A204.1 (cell line): ENCODE data around the gene TRIP11.

ENCODE experiments used
- FAIRE-seq: peaks from 2 replicates; lab custom pipeline; 2012; peaks lifted over from hg19 to GRCh38; lab: Jason Lieb, UNC

TRIP11 gene

DNA sequence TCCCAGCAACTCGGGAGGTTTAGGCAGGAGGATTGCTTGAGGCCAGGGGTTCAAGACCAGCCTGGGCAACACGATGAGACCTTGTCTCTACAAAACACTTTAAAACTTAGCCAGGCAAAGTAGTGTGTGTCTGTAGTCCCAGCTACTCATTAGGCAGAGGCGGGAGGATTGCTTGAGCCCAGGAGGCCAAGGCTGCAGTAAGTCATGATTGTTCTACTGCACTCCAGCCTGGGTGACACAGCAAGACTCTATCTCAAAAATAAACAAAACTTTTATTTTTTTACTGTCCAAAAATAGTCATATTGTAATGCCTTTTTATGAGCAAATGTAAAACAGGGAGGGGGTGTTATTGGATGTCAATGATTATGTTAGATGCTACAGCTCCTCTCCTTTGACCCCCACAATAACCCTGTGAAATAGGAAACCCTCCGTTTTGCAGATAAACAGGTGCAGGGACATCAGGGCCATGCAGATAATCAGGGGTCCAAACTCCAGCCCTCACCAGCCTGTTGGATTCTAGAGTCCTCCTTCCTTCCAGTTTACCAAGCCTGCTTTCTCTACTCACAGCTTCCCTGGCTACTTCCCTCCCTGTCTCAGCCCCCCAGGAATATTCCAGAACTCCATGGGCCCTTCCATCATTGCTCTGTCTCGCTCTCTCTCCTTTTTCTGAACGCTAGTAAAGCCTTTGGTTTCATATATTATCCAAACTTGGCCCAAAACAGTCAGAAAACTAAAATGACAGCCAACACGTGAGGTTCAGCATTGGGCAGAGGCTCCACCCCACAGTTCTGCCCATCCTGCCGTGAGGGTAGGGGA is 86.5 kb downstream of the TRIP11 start:
- no peak for FAIRE-seq

DNA sequence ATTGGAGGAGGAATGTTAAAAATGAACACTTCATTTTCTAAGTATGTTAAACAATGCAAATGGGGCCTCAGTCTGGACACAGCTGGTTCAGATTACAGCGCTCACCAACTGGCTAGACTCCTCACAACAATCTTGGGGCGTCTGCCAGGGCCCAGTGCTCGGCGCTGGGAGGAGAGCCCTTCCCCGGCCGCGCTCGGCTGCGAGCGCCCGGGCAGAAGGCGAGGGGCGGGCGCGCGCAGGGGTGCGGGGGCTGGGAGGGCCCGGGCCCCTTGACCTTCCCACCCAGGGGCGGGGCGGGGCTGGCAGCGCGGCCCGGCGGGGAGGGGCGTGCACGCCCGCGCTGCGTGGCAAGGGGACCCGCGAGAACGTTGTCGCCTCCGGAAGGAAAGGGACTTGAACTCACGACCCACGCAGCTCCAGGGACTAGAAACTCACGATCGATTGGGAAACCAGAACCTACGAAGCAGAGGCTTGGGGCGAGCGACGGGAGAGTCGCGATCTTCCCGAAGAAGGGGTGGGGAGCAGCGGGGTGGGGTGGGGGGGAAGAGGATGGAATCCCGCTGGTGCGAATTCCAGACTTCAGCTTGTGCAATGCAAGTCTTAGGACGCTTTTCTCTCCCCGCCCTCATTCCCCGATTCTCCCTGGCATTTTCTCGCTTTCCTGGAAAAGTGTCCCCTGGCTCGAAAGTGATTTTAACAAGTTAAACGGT is 92.2 kb downstream of the TRIP11 start, which contains the start of gene FBLN5:
FBLN5 (minus strand) TSS at position 220 of the 710 bp plus-strand sequence. CDS start 465 bp downstream, outside the sequence.
- no peak for FAIRE-seq

DNA sequence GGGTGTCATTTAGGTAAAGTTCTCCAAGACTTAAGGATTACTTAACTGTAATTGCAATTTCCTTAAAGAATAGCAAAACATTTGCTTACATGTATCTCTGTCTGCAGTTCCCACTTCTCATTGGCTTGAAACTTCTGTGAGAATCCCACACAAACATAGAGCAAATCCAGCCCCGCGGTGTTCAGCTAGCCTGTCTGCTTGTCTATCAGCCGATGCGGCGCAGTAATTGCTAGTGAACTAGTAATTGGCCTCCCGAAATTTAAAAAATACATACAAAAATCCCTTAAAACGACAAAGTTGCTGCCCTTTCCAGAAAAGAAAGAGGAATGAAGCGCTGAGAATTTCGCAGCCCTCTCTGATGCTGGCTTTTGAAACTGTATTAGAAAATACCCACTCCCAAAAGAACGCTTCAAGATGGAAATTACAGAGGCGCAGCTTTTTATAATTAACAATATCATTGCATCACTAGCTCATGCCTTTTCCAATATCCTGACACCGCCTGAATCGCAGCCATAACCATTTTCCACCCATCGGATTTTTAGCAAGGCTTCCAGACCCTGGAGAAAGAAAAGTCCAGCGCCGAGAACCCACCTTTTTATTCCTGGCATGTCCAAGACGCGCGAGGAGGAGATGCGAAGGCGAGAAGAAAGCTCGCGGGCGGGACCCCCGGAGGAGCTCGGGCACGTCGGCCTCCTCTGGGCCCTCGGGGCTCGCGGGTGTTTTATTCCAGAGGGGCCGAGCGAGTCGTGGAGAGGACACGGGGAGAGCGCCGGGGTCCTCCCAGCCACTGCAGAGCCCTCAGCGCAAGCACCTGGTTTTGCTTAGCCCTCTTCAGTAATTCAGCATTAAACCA is 93.0 kb downstream of the TRIP11 start:
- FAIRE-seq, result no peak

DNA sequence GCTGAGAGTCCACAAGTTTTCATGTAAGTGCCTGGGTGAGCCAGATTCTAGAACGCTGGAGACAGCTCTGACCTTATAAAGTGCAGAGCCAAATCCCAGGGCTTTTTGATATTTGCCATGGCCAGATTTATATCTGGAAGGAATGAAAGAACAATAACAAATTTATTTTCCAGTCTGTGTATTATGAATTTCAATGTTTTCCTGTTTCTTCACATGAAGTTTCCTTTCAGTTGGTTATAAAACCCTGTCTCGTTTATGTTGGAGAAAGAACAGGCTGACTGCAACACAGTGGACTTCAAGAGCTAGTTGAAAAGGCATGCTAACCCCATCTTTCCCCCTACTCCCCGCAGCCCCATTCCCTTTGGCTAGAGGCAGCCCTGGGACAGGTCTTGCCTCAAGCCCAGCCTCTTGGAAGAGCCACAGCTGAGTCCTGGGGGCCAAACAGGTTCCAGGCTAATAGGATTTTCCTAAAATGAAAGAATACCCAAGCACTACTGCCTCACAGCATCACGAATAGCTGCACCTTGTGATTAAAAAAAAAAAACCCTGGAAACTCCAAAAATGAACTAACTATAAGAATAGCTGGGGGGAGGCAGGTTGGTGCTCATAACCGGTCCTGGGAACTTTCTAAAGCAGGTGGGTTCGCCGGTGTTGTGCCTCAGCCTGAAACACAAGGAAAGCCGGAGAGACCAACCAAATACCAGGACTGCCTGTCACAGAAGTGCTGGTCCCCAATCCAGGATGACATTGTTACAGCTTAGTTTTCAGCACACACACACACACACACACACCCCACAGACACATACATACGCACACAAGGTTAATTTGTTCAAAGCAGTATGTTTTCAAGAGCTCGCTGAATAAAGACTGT is 93.9 kb downstream of the TRIP11 start:
- no peak for FAIRE-seq

DNA sequence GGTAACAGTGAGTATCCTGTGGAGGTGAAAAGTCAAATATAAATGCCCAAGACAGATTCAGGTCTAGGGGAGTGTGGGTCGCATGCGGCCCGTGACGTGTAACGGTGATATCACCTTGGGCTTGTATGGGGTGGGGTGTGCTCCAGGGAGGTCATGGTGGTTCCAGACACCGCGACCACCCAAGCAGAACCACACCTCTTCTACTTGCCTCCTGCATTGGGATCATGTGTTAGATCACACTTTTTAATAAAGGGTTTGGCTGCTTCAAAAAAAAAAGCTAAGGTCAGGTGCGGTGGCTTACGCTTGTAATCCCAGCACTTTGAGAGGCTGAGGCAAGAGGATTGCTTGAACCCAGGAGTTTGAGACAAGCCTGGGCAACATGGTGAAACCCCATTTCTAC is 96.9 kb downstream of the TRIP11 start:
- no peak for FAIRE-seq

DNA sequence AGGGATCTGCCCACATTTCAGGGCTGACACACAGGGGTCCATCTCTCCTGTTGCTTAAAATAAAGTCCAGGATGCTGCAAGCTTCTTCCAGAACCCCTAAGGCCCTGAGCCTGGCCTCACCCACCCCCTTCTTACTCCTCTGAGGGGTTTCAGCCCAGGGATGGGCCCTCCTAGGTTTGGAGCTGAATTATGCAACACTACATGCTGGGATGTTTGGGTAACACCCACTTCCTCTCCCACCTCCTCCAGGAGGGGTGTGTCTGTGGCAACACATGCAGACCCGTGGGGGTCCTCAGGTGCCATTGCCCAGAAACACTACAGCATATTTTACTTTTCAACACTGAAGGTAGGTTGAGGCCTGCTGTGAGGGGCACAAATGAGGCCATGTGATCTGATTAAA is 97.7 kb downstream of the TRIP11 start:
- no peak for FAIRE-seq

DNA sequence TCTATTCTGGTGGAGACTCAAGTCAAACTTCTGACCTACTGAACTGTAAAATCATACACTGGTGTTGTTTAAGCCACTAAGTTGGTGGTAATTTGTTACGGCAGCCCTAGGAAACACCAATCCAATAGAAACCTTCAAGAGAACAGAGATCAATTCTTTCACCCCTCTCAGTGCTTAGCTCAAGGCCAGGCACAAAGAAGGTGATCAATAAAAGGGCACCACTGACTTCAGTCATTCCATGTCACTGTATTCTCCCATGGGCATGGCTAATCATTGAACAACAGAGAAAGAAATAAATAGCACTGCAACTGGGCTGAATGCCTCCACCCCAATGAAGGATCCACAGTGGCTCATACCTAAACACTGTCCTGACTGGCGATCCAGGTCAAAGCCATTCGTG is 99.7 kb downstream of the TRIP11 start:
- no peak for FAIRE-seq

DNA sequence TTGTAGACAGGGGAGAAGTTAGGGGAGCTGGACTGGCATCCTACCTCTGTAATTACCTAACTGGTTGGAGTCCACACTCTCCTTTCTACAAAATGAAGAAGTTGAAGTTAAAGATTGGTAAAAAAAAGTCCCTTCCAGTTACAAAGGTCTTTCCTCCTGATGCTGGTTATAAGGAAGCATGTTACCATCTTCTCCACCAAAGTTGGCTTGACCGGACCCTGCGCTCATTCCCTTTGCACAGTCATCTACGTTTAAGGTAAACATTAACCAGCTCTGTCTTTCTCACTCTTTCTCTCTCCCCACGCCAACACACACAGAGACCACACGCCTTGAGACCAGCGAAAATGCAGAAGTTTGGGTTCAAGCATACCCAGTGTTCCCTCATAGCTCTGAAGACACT is 104.3 kb downstream of the TRIP11 start:
- FAIRE-seq, result no peak

DNA sequence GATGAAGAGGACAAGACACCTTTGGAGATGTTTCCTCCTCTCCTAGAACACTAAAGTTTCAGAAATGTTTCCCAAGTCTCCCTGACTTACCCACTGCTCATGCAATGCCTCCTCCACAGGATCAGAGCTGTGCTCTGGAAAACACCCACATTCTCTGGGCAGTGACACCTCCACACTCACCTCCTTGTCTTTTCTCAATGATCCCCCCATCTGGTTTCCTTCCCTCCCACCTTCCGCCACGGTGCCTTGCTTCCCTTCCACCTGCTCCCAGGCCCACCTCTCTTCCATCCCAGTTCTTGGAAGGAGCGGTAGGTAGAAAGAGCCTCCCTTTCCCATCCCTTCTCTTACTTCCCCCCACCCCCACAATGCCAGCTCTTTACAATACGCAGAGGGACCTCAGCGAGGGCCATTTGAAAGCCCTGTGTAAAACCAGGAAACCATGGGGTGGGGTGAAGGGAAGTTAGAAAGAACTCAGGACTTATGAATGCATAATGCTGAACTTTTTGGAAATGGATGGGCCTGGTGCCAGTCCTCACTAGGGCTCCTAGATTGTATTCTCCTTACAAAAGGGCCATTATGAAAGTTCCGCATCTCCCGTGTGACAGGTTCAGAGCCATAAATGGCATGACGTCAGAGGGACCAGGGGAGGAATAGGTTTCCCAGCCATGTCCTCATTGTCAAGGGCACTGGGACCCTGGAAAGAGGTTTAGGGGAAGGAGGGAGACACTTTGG is 105.1 kb downstream of the TRIP11 start:
- FAIRE-seq, result no peak

DNA sequence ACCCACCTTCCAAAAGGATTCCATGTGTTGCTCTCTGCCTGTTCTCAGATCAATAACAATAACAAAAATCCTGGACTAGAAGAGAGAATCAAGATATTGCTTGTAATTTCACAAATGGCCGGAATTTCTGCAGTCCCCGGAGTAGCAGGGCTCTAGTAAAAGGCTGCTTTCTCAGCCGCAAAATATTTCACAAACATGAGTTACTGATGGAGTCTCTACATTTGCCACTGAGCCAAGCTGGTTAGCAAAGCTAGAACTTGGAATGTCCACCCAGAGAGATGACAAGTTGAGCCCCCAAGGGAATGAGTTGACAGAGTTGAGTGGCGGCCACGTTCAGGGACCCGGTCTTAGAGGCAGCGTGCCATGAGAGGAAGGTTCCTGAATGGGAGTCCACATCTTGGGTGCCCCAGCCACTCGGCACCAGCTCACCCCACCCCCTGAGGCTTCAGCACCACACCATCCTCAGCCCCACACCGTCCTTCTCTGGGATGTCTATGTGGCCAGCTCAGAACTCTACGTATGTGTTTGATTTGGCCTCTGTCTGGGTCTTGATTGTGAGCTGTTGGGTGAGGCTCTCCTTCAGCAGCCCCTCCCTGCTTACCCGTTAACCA is 108.3 kb downstream of the TRIP11 start:
- FAIRE-seq, result no peak

DNA sequence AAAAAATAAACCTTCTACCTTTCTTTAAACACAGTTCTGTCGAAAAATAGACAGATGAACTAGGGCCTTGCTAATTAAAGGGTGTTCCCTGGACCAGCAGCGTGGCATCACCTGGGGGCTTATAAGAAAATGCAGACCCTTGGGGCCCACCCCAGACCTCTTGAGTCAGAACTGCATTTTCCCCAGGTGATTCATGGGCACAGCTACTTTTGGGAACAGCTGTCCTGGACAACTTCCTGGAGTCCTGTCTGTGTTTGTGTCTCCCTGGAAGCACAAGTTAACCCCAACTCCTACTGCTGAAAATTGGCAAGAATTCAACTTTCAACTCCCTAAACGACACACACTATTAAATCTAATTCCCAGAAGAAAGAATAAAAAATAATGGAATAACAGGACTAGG is 110.2 kb downstream of the TRIP11 start:
- no peak for FAIRE-seq

DNA sequence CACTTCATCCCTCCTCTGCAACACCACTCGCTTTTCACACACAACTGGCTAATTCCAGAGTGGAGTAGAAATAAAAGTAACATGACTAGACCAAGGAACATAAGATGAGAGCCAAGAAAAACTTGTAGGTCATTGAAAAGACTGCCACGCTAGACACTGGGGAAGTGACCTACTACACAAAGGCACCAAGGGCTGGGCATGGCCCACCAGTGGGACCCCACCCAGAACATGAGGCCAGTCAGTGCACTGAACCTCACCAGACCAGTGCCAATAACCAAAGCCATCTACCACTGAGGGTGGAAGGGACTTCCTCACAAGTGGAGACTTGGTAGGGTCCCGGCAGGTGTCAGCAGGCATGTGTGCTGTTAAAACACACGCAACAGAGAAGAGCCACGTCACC is 112.1 kb downstream of the TRIP11 start:
- FAIRE-seq, result no peak

DNA sequence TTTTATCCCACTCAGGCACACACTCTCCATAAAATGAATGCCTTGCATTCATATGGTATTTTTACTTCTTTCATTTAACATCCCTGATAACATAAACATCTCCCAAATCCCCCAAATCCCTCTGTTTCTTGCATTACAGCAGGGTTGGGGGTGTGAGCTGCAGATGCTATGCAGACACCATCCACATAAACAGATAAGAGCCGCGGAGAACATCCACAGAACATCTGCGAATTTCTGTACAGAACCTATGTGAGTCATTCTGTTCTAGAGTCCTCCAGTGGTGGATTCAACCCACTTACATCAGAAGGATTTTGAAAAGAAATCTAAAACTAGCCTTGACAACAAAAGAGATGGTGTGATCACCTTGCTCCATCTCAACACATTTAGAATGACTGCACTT is 112.7 kb downstream of the TRIP11 start:
- FAIRE-seq, result no peak

DNA sequence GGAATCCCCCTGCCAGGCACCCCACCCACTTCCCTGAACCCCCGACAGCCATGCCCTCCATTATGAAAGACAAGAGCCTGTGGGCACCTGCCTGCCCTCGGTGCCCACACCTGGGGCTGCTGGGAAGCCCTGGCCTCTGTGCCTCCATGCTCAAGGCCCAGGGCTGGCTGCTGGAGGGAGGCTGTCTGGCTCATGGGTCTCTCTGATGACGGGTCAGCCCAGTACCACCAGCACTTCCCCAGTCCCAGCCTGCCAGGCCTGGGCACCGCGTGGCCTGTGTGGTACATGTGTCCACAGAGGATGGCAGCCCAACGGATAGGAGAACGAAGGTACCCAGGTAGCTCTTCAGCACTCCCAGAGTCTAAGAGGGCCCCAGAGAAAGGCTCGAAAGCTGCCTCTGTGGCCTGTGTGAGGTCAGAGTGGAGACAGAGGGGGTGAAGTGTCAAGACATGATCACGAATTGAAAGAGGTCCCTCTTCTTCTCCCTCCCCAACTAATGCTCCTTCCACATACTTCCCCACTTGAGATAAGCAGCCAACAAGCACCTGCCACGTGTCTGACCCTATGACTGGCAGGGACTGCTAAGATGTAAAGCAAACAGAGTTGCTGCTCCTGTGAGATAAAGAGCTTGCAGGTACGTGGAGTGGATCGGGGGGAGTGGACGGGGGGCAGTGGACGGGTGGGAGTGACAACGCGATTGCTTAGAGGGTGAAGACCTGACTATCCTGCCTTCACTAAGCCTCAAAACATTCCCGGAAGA is 113.5 kb downstream of the TRIP11 start:
- FAIRE-seq, result no peak

DNA sequence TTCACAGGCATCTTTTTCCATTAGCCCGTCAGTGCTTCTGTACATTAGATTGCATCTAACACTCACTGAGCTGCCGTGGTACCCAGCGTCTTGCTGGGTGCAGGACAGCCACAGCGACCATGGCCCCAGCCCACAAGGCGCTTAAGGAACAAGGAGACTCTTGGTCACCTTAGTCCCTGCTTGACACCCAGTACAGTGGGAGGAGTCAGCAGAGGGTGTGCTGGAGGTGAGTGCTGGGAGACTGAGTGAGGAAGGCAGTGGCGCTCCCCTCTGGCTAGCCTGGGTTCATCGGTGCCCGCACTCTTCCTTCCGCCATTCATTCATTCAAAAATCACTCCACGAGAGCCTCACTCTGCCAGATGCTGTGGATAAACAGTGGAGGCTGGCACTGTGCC is 114.1 kb downstream of the TRIP11 start:
- no peak for FAIRE-seq

DNA sequence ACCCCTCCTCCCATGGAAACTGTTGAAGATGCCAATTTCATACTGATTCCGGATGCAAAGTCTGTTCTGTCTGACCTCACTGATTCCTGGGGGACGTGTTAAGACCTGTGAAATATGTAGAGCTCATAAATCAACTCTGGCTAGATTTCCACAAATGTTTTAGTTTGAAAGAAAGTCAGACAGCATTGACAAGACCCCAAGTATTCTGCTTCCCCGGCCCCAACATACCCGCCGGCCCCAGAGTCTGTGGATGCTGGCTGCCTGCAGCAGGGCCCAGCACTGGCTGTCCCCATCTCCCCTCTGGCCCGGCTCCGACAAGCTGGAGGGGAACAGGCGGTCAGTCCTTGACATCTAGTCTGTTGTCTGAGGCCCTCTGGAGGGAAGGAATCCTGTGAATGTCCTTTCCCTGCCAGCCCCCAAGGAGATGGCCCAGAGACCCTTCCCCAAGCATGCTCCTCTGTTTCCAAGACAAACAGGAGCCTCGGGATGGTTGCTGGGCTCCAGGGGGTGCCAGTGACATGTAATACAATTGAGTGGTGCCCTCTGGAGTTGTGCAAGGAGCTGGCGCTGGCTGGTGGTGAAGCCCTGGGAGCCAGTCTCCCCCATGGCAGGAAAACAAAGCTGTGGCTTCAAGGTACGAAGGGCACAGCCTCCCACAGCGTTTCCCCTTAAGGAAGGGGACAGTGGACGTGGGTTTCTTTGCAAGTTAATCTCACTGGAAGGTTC is 114.7 kb downstream of the TRIP11 start:
- no peak for FAIRE-seq

DNA sequence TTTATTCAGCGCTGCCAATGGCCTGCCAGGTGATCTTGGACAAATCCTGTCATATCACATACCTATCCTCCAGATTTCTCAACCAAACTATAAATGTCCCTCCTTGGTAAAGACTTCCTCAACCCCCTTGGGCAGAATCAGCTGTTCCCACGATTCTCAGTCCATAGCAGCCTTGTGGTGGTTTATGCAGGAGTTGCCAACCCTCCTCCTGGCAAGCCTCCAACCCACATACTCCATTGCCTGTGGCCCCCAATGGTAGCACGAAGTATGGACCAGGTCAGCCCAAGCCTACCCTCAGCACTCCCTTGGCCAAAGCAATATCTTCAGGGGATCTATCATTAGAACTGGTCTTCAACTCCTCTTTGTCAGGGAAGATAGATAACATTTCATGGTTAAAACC is 119.3 kb downstream of the TRIP11 start:
- FAIRE-seq, result no peak

DNA sequence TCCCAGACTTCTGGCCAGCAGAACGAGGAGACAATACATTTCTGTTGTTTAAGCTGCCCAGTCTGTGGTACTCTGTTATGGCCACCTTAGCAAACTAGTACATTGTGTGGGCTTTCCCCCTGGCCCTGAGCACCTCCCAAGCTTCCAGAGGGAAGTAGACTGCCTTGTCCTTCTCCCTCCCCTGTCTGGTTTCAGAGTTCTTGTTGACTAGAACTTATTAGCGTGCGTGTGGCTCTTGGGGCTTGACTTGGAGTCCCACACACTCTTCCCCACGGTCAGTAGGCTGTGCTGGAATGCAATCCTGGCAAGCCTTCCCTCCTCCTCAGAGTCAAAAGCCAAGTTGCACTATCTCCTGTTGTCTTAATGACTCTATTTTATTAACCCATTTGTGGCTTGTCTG is 120.0 kb downstream of the TRIP11 start:
- FAIRE-seq, result no peak

DNA sequence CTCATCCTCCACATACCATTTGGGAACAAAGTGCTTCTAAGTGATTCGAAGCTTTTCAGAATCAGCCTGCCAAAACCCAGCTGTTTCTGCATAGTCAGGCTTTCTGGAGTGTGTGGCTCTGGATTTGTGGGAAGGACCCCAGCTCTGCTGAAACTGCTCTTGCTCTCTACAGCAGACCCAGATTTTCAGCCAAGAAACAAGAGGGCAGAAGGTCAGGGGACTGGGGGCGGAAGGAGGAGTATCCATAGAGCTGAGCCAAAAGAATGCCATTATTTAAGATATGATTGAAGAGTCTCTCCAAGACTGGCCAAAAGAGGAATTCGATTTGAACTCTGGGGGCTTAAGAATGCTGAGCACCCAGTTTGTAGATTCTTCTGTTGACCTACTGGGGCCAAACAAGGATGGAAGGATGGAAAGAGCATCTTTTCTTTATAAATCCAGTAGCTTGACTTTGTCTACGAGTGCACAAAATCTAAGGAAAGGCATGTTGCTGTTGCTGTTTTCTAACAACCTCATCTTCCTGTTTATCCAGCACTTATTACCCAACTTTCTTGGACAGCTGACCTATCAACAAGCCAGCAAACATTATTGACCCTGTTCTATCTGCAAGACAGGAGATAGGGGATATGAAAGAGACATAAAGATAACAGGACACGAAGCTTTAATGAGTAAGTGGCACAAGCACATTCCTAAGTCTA is 121.5 kb downstream of the TRIP11 start:
- FAIRE-seq, result no peak
